HCT116 (cell line): Measurements from ENCODE around the gene RNF217. TPM values are rescaled to one million over a fixed set of nuclear protein-coding genes. Genes with fewer than 3 reads are reported as not detected.

Experiments used
- ATAC-seq: fragments of 200-7000 bp; cut with Tn5 transposase; 2 replicates; pipeline ENCODE4 v1.9.1; 2020; ENCODE audit warnings: mild to moderate bottlenecking, moderate library complexity
- BruUV-seq: library from RNA; stranded (reverse); fragments of 400-500 nt; replicated peaks from 2 replicates; lab custom pipeline; 2021; lab: Mats Ljungman, UMichigan
- CTCF ChIA-PET: fragments of 300-600 bp; sonication (Branson Sonifier 250); formaldehyde crosslinking; loops from one replicate; lab custom pipeline; 2021; ENCODE audit warnings: antibody characterized with exemption; lab: Charles Lee
- POLR2A ChIA-PET: fragments of 300-600, 350-600 bp; sonication (Branson Sonifier 250); formaldehyde crosslinking; loops from one replicate; lab custom pipeline; 2021; ENCODE audit warnings: antibody characterized with exemption; lab: Charles Lee
- RAD21 ChIA-PET, 2 experiments: fragments of 300-600 bp; sonication (Branson Sonifier 250); formaldehyde crosslinking; loops; one replicate each; lab custom pipeline; 2023; ENCODE audit warnings: low total read pairs in 2 of 2; ENCODE audit not compliant: uncharacterized antibody in 2 of 2, unreplicated experiment in 2 of 2, low non-redundant PET in 1 of 2; lab: Charles Lee
- DNase-seq: peaks from one replicate; pipeline ENCODE4 v3.0.0-alpha.2; 2010; ENCODE audit warnings: low read depth, low spot score
- H2AFZ ChIP-seq: fragments of 200-600 bp; shearing (Covaris generic), sonication (generic); 2 replicates; pipeline ENCODE4 v1.6.1; 2017; ENCODE audit warnings: low read depth, mixed run types, mixed read lengths, antibody characterized with exemption, low read length; ENCODE audit not compliant: poor library complexity, severe bottlenecking
- H3K27ac ChIP-seq: 2 replicates; pipeline ENCODE4 v1.5.1; 2012; ENCODE audit warnings: low read depth, low read length
- H3K27me3 ChIP-seq: fragments of 200-600 bp; sonication (generic); 2 replicates; pipeline ENCODE4 v1.6.1; 2016; ENCODE audit warnings: mixed run types, low read length, mixed read lengths; ENCODE audit not compliant: insufficient read depth
- H3K36me3 ChIP-seq, 2 experiments: fragments of 200-500 bp in 1 of 2; fragments of 200-600 bp in 1 of 2; sonication (Bioruptor generic) in 1 of 2; sonication (generic) in 1 of 2; 2 replicates each; pipeline versions ENCODE4 v1.5.1 to v1.6.1; 2014 to 2016; ENCODE audit warnings: low read length in 2 of 2, inconsistent platforms in 1 of 2, mixed read lengths in 1 of 2, mixed run types in 1 of 2; ENCODE audit not compliant: insufficient read depth in 2 of 2, control insufficient read depth in 1 of 2
- H3K4me1 ChIP-seq, 2 experiments: fragments of 200-600 bp in 1 of 2; sonication (generic) in 1 of 2; 2 replicates each; pipeline versions ENCODE4 v1.5.1 to v1.6.1; 2012 to 2017; ENCODE audit warnings: low read length in 2 of 2, inconsistent platforms in 1 of 2, mild to moderate bottlenecking in 1 of 2, mixed read lengths in 1 of 2, mixed run types in 1 of 2, moderate library complexity in 1 of 2; ENCODE audit not compliant: insufficient read depth in 2 of 2, control insufficient read depth in 1 of 2
- H3K4me2 ChIP-seq: fragments of 200-600 bp; sonication (generic); 2 replicates; pipeline ENCODE4 v1.6.1; 2017; ENCODE audit warnings: mixed run types, low read length, mixed read lengths
- H3K4me3 ChIP-seq, 2 experiments: fragments of 200-600 bp in 1 of 2; sonication (generic) in 1 of 2; replicated peaks in 1 of 2; 2 replicates each; pipeline ENCODE4 v1.5.1; 2011 to 2016; ENCODE audit warnings: low read length in 2 of 2, control low read depth in 1 of 2, low read depth in 1 of 2, mild to moderate bottlenecking in 1 of 2, mixed read lengths in 1 of 2, mixed run types in 1 of 2
- H3K79me2 ChIP-seq: fragments of 200-600 bp; sonication (generic); 2 replicates; pipeline ENCODE4 v1.6.1; 2017; ENCODE audit warnings: mild to moderate bottlenecking, mixed run types, low read length, moderate library complexity, mixed read lengths; ENCODE audit not compliant: insufficient read depth
- H3K9ac ChIP-seq: fragments of 200-600 bp; sonication (generic); 2 replicates; pipeline ENCODE4 v1.6.1; 2016; ENCODE audit warnings: low read length, mixed read lengths
- H3K9me2 ChIP-seq: fragments of 200-600 bp; sonication (generic), shearing (Covaris generic); 2 replicates; pipeline ENCODE4 v1.6.1; 2017; ENCODE audit warnings: mixed run types, mild to moderate bottlenecking, moderate library complexity; ENCODE audit not compliant: insufficient read depth
- H3K9me3 ChIP-seq, 2 experiments: fragments of 200-500 bp in 1 of 2; fragments of 200-600 bp in 1 of 2; sonication (Bioruptor generic) in 1 of 2; sonication (generic) in 1 of 2; 2 replicates each; pipeline ENCODE4 v1.6.1; 2014 to 2017; ENCODE audit warnings: low read length in 2 of 2, mixed read lengths in 2 of 2, inconsistent platforms in 1 of 2, low read depth in 1 of 2, mild to moderate bottlenecking in 1 of 2, mixed run types in 1 of 2, moderate library complexity in 1 of 2; ENCODE audit not compliant: control insufficient read depth in 1 of 2, insufficient read depth in 1 of 2
- H4K20me1 ChIP-seq: fragments of 200-600 bp; sonication (generic), shearing (Covaris generic); 2 replicates; pipeline ENCODE4 v1.6.1; 2017; ENCODE audit warnings: mixed run types, mild to moderate bottlenecking, moderate library complexity; ENCODE audit not compliant: insufficient read depth
- ATF3 ChIP-seq: IDR thresholded peaks from 2 replicates; pipeline ENCODE4 v1.6.1; 2012
- EGR1 ChIP-seq: IDR thresholded peaks from 2 replicates; pipeline ENCODE4 v1.6.1; 2012; ENCODE audit warnings: low read depth
- FOSL1 ChIP-seq: IDR thresholded peaks from 2 replicates; pipeline ENCODE4 v1.6.1; 2012; ENCODE audit warnings: low read depth
- POLR2AphosphoS5 ChIP-seq: IDR thresholded peaks from 2 replicates; pipeline ENCODE4 v1.6.1; 2011; ENCODE audit warnings: mild to moderate bottlenecking, low read depth, low read length, moderate library complexity
- SIN3A ChIP-seq: IDR thresholded peaks from 2 replicates; pipeline ENCODE4 v1.6.1; 2012; ENCODE audit warnings: low read depth
- SRF ChIP-seq: IDR thresholded peaks from 2 replicates; pipeline ENCODE4 v1.6.1; 2012; ENCODE audit warnings: low read depth
- TCF7L2 ChIP-seq: IDR thresholded peaks from 2 replicates; pipeline ENCODE4 v1.7.0; 2011; ENCODE audit warnings: borderline replicate concordance, inconsistent platforms; ENCODE audit not compliant: insufficient read depth, insufficient read length; ENCODE audit errors: extremely low read depth
- ZFX ChIP-seq: fragments of 450-650 bp; IDR thresholded peaks from 2 replicates; pipeline ENCODE4 v1.6.1; 2017
- intact Hi-C: fragments of 100-400 bp; cut with micrococcal nuclease; formaldehyde crosslinking; loops from 2 replicates; pipeline ENCODE4 v1.10.0; 2022
- total RNA-seq: library from RNA; stranded (reverse); gene quantifications from one replicate; pipeline ENCODE4 v1.2.1, GENCODE V29; 2021; ENCODE audit not compliant: unreplicated experiment
- TF ChIP-seq, protein P1 (sequence below): IDR thresholded peaks from 2 replicates; pipeline ENCODE4 v1.6.1; 2011; ENCODE audit warnings: mild to moderate bottlenecking, low read length, moderate library complexity; ENCODE audit not compliant: insufficient replicate concordance; ENCODE audit errors: extremely low read depth

The RNF217 gene
- total RNA-seq, 1 experiment from 2014 or later: 20.4 TPM

- ATAC-seq (no peak), DNase-seq (no peak)
- Histone ChIP-seq H3K9me3 (no peaks in the 10 kb centered on the region), H3K9me2 (no peaks in the 10 kb centered on the region), H3K4me2 (no peak overlapping the region), H3K27me3 (no peaks in the 10 kb centered on the region), H3K27ac (no peak overlapping the region), H2AFZ (no peak overlapping the region), H3K79me2 (no peaks in the 10 kb centered on the region), H4K20me1 (no peaks in the 10 kb centered on the region), H3K4me3 (no peak overlapping the region), H3K9ac (no peak overlapping the region), H3K4me1 (peaks cover 6 to 9% of the 10 kb centered on the region in 2 experiments; a peak in 3 of 4 replicates), H3K36me3 (no peaks in the 10 kb centered on the region; a peak in 1 of 4 replicates)
- RAD21 ChIA-PET: no interaction called here
- TF ChIP-seq EGR1 (no peak), POLR2AphosphoS5 (no peak), ZFX (no peak), SIN3A (no peak), ATF3 (no peak), TCF7L2 (no peak), FOSL1 (no peak), SRF (no peak)
- TF ChIP-seq, protein P1, sequence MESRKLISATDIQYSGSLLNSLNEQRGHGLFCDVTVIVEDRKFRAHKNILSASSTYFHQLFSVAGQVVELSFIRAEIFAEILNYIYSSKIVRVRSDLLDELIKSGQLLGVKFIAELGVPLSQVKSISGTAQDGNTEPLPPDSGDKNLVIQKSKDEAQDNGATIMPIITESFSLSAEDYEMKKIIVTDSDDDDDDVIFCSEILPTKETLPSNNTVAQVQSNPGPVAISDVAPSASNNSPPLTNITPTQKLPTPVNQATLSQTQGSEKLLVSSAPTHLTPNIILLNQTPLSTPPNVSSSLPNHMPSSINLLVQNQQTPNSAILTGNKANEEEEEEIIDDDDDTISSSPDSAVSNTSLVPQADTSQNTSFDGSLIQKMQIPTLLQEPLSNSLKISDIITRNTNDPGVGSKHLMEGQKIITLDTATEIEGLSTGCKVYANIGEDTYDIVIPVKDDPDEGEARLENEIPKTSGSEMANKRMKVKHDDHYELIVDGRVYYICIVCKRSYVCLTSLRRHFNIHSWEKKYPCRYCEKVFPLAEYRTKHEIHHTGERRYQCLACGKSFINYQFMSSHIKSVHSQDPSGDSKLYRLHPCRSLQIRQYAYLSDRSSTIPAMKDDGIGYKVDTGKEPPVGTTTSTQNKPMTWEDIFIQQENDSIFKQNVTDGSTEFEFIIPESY: no peak
- POLR2A ChIA-PET: no interaction called here
- CTCF ChIA-PET: interaction anchor here (1.3 kb wide), 1 partner anchor 10 kb away, joined by 3 read pairs; no protein-coding TSS in a partner anchor
- intact Hi-C loops: no loop called here
- no TSS peak for BruUV-seq
Measured at GRCh38 chr6:125009578-125009977, 47.3 kb downstream of the RNF217 start.
